Stimulated activated CD4-positive, alpha-beta T cell treated with anti-CD3 and anti-CD28 coated beads, Interleukin-4, amount 100 ng/mL, for 1 hour (primary cell): ENCODE measurements around the gene IDH2.
A peak's percentile ranks its signal among the peaks of the same experiment; 100 is the strongest.

Experiments used
- DNase-seq: peaks from one replicate; pipeline ENCODE4 v3.0.0-alpha.2; 2020

The IDH2 gene

GRCh38 chr15:90062462-90062932, 39.8 kb downstream of the IDH2 start:
- no peak for DNase-seq

- DNase-seq = peak; percentile 47
These were observed 40.2 kb downstream of the IDH2 start for GRCh38 chr15:90062023-90062442.

GRCh38 chr15:90060797-90061196, 41.5 kb downstream of the IDH2 start:
- DNase-seq = no peak

- peak; percentile 74 for DNase-seq
These were observed 42.9 kb downstream of the IDH2 start for GRCh38 chr15:90059208-90059985.

GRCh38 chr15:90058775-90059174, 43.5 kb downstream of the IDH2 start:
- no peak for DNase-seq

GRCh38 chr15:90058308-90058707, 44.0 kb downstream of the IDH2 start:
- no peak for DNase-seq

- no peak for DNase-seq
These were observed 45.7 kb downstream of the IDH2 start for GRCh38 chr15:90056529-90056928.

GRCh38 chr15:90055182-90055581, 47.1 kb downstream of the IDH2 start:
- no peak for DNase-seq

- DNase-seq = no peak
These were observed 47.6 kb downstream of the IDH2 start for GRCh38 chr15:90054618-90055097.

GRCh38 chr15:90053685-90054466, 48.4 kb downstream of the IDH2 start:
- DNase-seq = no peak

- no peak for DNase-seq
These were observed 50.4 kb downstream of the IDH2 start for GRCh38 chr15:90051874-90052273.

GRCh38 chr15:90049666-90050604, 52.3 kb downstream of the IDH2 start:
- DNase-seq = no peak

GRCh38 chr15:90049030-90049429, 53.2 kb downstream of the IDH2 start:
- no peak for DNase-seq

GRCh38 chr15:90047956-90048575, 54.2 kb downstream of the IDH2 start:
- DNase-seq = no peak

GRCh38 chr15:90046911-90047392, 55.3 kb downstream of the IDH2 start:
- DNase-seq = no peak

GRCh38 chr15:90046289-90046688, 56.0 kb downstream of the IDH2 start:
- no peak for DNase-seq

GRCh38 chr15:90044916-90045371, 57.3 kb downstream of the IDH2 start:
- no peak for DNase-seq

- DNase-seq = no peak
These were observed 58.1 kb downstream of the IDH2 start for GRCh38 chr15:90044191-90044590.

GRCh38 chr15:90043530-90044010, 58.7 kb downstream of the IDH2 start:
- no peak for DNase-seq

- no peak for DNase-seq
These were observed 59.3 kb downstream of the IDH2 start for GRCh38 chr15:90042766-90043529.

- DNase-seq = no peak
These were observed 59.9 kb downstream of the IDH2 start for GRCh38 chr15:90042356-90042755.
